HG03196 (cell line): ENCODE results near the gene WNT3A.

Experiments
- ATAC-seq: cut with Tn5 transposase; IDR thresholded peaks from one replicate; pipeline ENCODE4 v1.9.1; 2021; ENCODE audit not compliant: unreplicated experiment

WNT3A gene

DNA sequence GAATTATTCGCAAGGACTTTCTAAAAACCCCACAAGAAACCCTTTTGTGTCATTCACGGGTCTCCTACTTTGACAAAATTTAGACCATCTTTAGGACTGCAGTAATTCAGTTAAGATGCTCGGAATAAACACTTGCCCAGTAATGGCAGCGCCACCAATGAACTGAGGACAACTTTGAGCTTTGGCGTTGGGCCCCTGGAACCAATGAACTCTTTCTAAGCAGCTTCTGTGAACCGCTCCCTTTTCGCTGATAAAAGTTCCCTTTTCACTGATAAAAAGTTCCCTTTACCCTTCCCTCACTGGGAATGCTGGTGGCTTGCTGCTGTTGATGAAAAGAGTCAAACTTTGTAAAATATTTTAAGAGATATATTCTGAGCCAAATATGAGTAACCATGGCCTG lies 103.8 kb downstream of the WNT3A start:
- ATAC-seq = no peak
